ENCODE data around the gene CERKL. TPM values are rescaled to one million over a fixed set of nuclear protein-coding genes. Genes with fewer than 3 reads are reported as not detected.

Gene CERKL
- total RNA-seq, 1 experiment from 2014 or later, result 0.24 TPM

GRCh38 chr2:181690860-181691259 lies 34.0 kb upstream of the CERKL start:
- Mint-ChIP-seq H3K27me3 (ENCODE audit: low read depth) (peaks cover 50% of the 10 kb centered on the region), H3K4me3 (no peak overlapping the region), H3K4me1 (peaks cover 18% of the 10 kb centered on the region), H3K9me3 (no peaks in the 10 kb centered on the region), H3K36me3 (no peaks in the 10 kb centered on the region), H3K27ac (no peak overlapping the region)
- no peak for ATAC-seq
- ChIA-PET POLR2A (no interaction called here), CTCF (interaction anchor here (1.6 kb wide), 1 partner anchor 118 kb away, joined by 4 read pairs; no protein-coding TSS in a partner anchor)
- TF ChIP-seq MLX (CRISPR knock-in tag; IDR thresholded peaks at IDR 0.05), result no peak
- no peak for TF ChIP-seq EMX1 (CRISPR knock-in tag; IDR thresholded peaks at IDR 0.05)
- no peak for TF ChIP-seq ZNF396 (CRISPR knock-in tag; IDR thresholded peaks at IDR 0.05; ENCODE audit: borderline replicate concordance)
- no peak for TF ChIP-seq ZNF423 (CRISPR knock-in tag; IDR thresholded peaks at IDR 0.05)
- TF ChIP-seq, protein P1, sequence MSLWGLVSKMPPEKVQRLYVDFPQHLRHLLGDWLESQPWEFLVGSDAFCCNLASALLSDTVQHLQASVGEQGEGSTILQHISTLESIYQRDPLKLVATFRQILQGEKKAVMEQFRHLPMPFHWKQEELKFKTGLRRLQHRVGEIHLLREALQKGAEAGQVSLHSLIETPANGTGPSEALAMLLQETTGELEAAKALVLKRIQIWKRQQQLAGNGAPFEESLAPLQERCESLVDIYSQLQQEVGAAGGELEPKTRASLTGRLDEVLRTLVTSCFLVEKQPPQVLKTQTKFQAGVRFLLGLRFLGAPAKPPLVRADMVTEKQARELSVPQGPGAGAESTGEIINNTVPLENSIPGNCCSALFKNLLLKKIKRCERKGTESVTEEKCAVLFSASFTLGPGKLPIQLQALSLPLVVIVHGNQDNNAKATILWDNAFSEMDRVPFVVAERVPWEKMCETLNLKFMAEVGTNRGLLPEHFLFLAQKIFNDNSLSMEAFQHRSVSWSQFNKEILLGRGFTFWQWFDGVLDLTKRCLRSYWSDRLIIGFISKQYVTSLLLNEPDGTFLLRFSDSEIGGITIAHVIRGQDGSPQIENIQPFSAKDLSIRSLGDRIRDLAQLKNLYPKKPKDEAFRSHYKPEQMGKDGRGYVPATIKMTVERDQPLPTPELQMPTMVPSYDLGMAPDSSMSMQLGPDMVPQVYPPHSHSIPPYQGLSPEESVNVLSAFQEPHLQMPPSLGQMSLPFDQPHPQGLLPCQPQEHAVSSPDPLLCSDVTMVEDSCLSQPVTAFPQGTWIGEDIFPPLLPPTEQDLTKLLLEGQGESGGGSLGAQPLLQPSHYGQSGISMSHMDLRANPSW (CRISPR knock-in tag; conservative IDR thresholded peaks at IDR 0.05; ENCODE audit: low read depth), result no peak
- TF ChIP-seq ZSCAN18 (CRISPR knock-in tag; IDR thresholded peaks at IDR 0.05), result no peak
- no peak for TF ChIP-seq NFATC4 (CRISPR knock-in tag; IDR thresholded peaks at IDR 0.05)
- TF ChIP-seq HMGXB4 (CRISPR knock-in tag; IDR thresholded peaks at IDR 0.05), result no peak
- no peak for TF ChIP-seq ATF6 (CRISPR knock-in tag; IDR thresholded peaks at IDR 0.05)
- no peak for TF ChIP-seq ATF1 (CRISPR knock-in tag; IDR thresholded peaks at IDR 0.05)
- TF ChIP-seq SP1 (CRISPR knock-in tag; conservative IDR thresholded peaks at IDR 0.05), result no peak
- TF ChIP-seq, protein P2, sequence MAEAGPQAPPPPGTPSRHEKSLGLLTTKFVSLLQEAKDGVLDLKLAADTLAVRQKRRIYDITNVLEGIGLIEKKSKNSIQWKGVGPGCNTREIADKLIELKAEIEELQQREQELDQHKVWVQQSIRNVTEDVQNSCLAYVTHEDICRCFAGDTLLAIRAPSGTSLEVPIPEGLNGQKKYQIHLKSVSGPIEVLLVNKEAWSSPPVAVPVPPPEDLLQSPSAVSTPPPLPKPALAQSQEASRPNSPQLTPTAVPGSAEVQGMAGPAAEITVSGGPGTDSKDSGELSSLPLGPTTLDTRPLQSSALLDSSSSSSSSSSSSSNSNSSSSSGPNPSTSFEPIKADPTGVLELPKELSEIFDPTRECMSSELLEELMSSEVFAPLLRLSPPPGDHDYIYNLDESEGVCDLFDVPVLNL (CRISPR knock-in tag; IDR thresholded peaks at IDR 0.05; ENCODE audit: borderline replicate concordance, low read depth), result no peak
- TF ChIP-seq NR1H2 (CRISPR knock-in tag; IDR thresholded peaks at IDR 0.05), result no peak
- no peak for TF ChIP-seq ESRRA (CRISPR knock-in tag; IDR thresholded peaks at IDR 0.05; ENCODE audit: borderline replicate concordance)
- TF ChIP-seq, protein P3, sequence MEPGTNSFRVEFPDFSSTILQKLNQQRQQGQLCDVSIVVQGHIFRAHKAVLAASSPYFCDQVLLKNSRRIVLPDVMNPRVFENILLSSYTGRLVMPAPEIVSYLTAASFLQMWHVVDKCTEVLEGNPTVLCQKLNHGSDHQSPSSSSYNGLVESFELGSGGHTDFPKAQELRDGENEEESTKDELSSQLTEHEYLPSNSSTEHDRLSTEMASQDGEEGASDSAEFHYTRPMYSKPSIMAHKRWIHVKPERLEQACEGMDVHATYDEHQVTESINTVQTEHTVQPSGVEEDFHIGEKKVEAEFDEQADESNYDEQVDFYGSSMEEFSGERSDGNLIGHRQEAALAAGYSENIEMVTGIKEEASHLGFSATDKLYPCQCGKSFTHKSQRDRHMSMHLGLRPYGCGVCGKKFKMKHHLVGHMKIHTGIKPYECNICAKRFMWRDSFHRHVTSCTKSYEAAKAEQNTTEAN (CRISPR knock-in tag; IDR thresholded peaks at IDR 0.05), result no peak
- TF ChIP-seq FOXJ3 (CRISPR knock-in tag; IDR thresholded peaks at IDR 0.05; ENCODE audit: borderline replicate concordance), result no peak
- no peak for DNase-seq (ENCODE audit: low spot score)

All from WTC11 (cell line).